Stimulated activated CD4-positive, alpha-beta T cell treated with anti-CD3 and anti-CD28 coated beads, Interleukin-15, amount 100 ng/mL, for 48 hours (primary cell): Measurements from ENCODE around the gene C14orf180.

Experiments
- DNase-seq, 2 donors: peaks; one replicate each; pipeline ENCODE4 v3.0.0-alpha.2; 2020; ENCODE audit warnings: low read depth in 2 of 2

C14orf180 gene

GRCh38 chr14:104561632-104562495, 17.7 kb upstream of the C14orf180 start:
- no peak for DNase-seq

GRCh38 chr14:104562606-104563005, 17.0 kb upstream of the C14orf180 start:
- DNase-seq = no peak

DNA sequence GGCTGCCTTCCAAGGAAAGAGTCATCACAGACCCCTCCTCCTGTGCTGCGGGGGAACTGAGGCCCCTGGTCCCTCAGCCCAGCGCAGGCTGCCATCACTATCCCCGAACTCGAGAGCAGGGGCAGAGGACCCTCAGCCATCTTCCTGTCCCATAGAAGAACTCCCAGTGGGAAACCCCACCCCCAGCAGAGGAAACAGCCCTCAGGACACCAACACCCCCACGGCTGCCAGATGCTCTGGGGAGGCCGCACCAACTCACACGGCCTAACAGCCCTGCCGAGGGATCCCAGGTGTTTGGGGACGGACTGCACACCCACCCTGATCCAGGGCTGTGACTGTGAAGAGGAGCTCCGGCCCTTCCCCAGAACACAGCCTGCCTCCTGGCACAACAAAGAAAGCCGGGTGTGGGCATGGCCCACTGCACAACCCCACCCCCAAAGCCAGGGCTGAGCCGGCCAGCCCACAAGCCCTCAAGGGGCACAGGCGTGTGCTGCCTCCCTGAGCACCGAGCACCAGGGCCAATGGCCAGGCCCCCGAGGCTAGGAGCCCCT, 16.3 kb upstream of the C14orf180 start:
- DNase-seq = no peak

DNA sequence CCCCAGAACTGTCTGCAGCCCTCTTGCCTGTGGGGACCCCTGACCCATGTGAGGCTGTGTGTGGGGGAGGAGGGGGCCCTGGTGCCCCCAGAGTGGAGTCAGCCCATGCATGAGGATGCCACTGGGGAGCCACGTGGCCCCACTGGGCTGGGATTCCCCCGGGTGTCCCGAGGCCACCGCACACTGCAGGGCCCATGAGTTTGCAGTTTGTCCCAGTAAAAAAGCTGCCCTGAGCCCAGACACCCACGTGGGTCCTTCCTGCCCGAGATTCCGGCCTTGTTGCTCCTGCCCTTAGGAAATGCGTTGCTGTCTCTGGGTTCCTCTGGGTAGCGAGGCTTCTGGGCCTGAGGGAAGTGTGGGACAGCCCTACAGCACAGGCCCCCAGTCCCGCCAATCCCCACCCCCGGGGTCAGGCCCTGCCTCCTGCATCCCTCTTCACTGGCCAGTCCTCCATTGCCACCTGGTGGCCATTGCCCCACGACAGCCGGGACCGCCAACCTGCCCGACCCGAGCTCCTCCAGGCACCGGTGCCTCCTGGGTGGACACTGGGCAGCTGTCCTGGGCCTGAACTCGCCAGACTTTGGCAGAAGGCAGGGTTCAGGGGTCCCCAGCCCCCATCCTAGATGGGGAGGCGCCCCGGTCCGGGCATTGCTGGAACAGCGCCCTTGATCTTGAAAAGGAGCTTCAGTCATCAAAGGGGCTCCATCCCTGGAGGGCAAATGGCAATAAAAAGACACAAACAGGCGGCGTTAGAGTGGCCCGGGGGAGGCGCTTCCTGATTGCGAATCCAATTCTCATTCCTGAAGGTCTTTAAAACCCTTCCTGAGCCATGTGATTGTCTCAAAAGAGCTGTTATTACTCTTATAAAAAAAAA, 15.6 kb upstream of the C14orf180 start:
- DNase-seq = peak; percentile 30 to 53

DNA sequence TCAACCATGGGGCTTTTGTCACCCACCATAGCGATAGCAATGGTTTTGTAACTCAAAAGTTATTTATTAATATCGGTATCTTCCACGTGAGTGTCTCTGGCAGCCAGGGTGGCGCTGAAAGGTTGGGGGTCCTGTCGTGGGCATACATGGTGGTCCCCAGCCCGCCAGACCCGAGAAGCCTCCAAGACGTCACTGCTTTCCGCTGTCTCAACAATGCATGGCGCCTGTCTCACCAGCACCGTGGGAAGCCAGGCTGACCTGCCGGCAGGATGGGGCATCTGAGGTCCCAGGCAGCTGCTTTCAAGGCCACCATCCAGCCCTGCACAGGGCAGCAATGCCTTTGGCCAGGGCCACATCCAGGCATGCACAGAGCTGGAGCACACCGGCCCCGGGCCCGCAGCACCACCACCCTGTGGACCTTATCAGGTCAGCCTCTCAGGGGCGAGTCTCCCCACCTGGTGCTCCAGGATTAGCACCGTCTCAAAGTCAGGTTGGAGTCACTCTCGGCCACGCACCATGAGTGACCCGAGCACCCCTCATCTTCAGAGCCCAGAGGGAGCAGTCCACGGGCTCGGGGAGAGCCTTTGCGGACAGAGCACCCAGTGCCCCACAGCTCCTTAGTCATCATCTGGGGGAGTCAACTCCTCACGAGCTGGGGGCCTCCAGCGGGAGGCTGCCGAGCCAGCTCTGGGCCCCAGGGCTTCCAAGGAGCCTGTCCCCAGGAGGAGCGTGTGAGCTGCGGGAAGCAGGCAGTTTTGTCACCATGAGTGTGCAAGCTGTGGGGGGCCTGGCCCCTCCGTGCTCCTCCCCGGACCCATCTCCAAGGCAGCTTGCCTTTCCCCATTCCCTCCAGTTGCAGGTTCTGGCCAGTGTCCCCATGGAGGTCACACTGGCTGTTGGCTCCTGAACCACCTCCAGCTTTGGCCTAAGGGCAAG, 14.6 kb upstream of the C14orf180 start:
- DNase-seq = no peak

GRCh38 chr14:104567141-104567956, 12.2 kb upstream of the C14orf180 start:
- no peak for DNase-seq

- no peak for DNase-seq
Observed at GRCh38 chr14:104567957-104568225, 11.7 kb upstream of the C14orf180 start.

DNA sequence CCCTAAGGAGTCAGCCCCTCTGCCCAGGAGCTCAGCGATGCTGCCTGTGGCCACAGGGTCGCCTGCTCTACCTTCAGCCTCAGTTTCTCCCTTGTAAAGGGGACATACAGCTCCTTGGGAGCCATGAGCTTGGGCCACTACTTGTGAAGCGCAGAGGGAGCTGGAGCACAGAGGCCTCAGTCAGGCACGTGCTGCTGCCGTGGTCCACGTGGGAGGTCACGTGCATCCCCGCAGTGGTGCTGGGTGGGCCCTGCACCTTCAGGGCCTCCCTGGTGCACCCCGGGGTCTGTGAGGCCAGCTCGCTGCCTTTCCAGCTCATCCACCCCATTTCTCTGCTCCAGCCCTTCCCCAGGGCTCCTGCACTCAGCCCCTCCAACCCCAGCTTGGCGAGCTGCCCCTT, 10.9 kb upstream of the C14orf180 start:
- no peak for DNase-seq

DNA sequence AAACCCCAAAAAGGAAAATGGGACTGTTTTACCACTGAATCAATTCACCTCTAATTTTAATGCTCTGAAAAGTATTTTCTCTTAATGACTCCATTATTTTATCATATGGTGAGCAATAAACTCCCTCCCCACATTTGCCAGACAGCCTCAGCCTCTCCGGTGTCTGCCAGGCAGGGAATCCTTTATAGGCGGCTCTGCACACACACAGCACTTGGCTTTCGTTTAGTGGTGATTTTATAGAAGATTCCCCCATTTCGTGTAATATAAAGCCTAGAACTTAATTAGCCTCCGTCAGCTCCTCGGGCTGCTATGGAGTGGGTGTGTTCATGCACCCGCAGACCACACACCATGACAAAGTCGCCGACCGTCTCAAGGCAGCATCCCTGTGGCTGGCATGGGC, 10.1 kb upstream of the C14orf180 start:
- no peak for DNase-seq

GRCh38 chr14:104571246-104571645, 8.3 kb upstream of the C14orf180 start:
- no peak for DNase-seq

DNA sequence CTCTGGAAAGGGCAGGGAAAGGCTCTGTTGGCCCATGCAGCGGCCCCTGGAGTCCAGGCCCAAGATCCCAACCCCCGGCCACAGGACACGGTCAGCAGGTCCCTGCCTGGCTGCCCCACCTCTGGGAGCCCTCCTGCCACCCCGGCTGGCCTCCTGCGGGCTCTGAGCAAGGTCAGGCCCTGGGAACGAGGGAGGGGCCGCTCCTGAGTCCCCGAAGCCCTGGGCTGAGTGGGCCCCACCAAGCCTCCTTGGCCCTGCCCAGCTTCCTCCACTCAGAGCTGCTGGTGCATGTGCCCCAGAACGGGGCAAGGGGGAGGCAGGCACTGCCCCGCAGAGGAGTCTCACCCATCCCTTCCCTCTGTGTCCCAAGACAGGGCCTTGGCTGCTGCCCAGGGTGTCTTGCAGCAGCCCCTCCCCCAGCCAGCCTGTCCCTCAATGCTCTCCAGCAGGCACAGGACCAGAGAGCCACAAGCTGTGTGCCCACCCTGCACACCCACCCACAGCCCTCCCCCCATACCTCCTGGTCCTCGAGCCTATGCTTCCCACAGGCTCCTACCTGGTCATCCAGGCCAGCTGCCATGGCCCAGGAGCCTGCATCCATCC, 7.4 kb upstream of the C14orf180 start:
- no peak for DNase-seq

DNA sequence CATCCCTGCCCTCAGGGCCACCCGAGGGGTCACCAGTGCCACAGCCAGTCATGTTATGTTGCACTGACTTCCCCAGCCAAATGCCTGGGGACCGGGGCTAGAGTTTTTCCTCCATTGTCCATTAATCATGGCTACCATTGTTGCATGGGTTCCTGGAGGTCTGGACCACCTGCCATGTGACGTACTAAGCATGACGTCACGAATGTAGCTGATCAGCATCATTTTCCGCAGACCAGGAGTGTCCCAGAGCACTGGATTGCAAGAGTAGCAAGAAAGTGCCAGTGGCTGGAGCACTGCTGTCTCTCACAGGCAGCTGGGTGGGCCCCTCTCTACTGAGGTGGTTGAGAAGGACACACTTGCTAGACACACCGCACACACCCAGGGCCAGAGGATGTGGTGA, 6.9 kb upstream of the C14orf180 start:
- DNase-seq = no peak

GRCh38 chr14:104573930-104574329, 5.6 kb upstream of the C14orf180 start:
- no peak for DNase-seq

DNA sequence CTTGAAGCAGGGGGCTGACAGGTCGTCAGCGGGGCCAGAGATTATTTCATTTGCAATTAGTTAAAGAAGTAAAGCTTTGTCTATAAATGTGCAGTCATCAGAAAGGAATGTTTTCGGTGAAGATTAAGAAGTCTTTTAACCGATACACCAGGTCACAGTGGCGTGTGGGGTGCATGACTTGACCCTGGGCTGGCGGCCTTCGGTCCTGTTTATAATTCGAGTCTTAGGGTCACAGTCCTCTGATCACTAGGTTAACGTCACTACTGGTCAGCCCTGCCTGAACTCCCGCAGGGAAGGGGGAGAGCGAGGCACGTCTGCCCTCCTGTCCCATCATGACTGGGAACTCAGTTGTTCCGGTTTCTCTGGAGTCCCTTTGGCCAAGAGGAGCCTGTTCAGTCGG, 5.0 kb upstream of the C14orf180 start:
- no peak for DNase-seq

GRCh38 chr14:104574978-104575583, 4.5 kb upstream of the C14orf180 start:
- no peak for DNase-seq

DNA sequence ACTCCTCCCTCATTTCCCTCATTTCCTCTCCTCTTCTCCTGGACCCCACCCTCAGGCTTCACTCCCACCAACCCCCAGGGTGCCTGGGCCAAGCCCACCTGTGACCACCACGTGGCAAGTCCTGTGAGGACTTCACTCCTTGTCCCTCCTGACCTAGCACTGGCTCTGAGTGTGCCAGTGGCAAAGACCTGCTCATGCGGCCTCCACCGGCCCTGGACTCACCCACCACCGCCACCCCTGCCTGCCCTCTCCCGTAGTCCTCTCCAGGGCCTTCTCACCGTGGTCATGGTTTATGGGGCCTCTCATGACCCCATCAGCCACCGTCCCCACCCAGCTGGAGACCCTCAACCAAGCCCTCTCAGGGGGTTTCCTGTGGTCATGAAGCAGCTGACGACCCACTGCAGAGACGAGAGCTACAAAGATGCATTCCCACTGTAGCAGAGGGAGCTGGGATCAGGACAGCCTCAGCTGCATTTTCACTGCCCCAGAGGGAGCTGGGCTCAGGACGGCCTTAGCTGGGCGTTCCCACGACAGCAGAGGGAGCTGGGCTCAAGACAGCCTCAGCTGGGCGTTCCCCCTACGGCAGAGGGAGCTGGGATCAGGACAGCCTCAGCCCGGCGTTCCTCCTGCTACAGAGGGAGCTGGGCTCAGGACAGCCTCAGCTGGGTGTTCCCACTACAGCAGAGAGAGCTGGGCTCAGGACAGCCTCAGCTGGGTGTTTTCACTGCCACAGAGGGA, 3.2 kb upstream of the C14orf180 start:
- no peak for DNase-seq

DNA sequence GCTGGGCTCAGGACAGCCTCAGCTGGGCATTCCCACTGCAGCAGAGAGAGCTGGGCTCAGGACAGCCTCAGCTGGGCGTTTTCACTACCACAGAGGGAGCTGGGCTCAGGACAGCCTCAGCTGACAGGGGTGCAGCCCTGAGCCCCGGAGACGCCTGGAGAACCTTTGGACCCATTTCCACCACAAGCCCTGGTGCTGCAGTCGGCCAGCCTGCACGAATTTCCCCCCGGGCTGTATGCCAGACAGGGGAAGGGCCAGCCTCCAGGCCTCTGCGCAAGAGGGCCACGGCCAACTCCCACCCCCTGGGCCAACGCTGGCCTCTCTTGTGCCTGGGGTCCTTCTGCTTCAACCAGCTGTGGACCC, 2.6 kb upstream of the C14orf180 start:
- DNase-seq = no peak

DNA sequence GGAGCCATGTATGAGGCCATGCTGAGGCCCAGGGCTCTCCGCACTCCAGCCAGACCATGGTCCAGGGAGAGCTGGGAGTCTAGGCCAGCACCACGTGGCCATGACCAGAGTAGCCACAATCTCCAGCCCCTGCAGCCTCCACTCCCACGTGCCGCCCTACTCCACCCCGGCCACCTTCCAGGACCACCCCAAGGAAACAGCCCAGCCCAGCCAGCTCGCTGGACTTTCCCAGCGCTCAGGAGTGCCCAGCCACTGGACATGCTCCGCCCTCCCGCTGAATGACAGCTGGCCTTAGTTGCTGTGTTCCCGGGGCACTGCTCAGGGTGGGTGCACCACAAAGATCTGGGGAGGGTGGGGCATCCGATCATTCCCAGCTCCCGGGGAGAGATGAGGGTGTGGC, 2.1 kb upstream of the C14orf180 start:
- DNase-seq = no peak

DNA sequence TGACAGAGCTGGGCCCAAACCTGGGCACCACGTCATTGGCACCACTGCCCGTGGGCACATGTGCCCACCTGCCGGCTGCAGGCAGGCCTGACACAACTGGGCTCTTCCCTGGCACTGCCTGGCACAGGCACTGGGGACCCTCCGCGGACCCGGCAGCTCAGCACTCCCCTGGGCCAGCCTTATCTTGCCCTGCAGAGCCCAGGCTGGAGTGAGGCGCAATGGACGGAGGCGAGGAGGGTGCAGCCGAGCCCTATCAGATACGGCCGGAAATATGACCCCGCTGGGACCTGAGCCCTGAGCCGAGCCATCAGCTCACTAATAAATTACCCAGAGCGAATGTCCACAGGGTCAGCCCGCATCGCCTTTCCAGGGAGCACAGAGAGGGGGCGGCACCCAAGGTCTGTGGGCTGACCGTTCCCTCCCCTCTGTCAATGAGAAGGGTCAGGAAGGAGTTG, 1.7 kb upstream of the C14orf180 start:
- no peak for DNase-seq
